Upper lobe of left lung (tissue), 6 donors: ENCODE results near the gene EYS. TPM values are rescaled to one million over a fixed set of nuclear protein-coding genes. Genes with fewer than 3 reads are reported as not detected.

Experiments used
- ATAC-seq, 2 donors: fragments of 200-7000 bp; cut with Tn5 transposase; one replicate each; pipeline ENCODE4 v1.9.1; 2022; ENCODE audit warnings: mild to moderate bottlenecking in 2 of 2, moderate library complexity in 2 of 2; ENCODE audit not compliant: low FRiP score in 2 of 2
- DNase-seq, 2 donors: peaks; one replicate each; pipeline ENCODE4 v3.0.0-alpha.2; 2019 to 2020
- H3K27ac ChIP-seq, 4 donors: fragments of 200-600 bp; sonication (generic); one replicate each; pipeline ENCODE4 v1.5.1; 2016 to 2019
- H3K27me3 ChIP-seq, 4 donors: fragments of 200-600 bp; sonication (generic); one replicate each; pipeline ENCODE4 v1.5.1; 2017 to 2019
- H3K36me3 ChIP-seq, 4 donors: fragments of 200-600 bp; sonication (generic); one replicate each; pipeline ENCODE4 v1.5.1; 2016 to 2019
- H3K4me1 ChIP-seq, 4 donors: fragments of 200-600 bp; sonication (generic); one replicate each; pipeline ENCODE4 v1.5.1; 2018 to 2019
- H3K4me3 ChIP-seq, 4 donors: fragments of 200-600 bp; sonication (generic); one replicate each; pipeline ENCODE4 v1.5.1; 2017 to 2019; ENCODE audit warnings: mild to moderate bottlenecking in 2 of 4, moderate library complexity in 1 of 4
- H3K9me3 ChIP-seq, 4 donors: fragments of 200-600 bp; sonication (generic); one replicate each; pipeline ENCODE4 v1.5.1; 2018 to 2019
- EP300 ChIP-seq, 4 donors: sonication (generic); formaldehyde crosslinking; IDR thresholded peaks; one replicate each; pipeline ENCODE4 v1.5.1; 2017; ENCODE audit warnings: antibody characterized with exemption in 4 of 4, control low read depth in 2 of 4
- POLR2A ChIP-seq, 4 donors: fragments of 450-650 bp; IDR thresholded peaks; one replicate each; pipeline ENCODE4 v1.5.1; 2016 to 2017; ENCODE audit warnings: antibody characterized with exemption in 4 of 4, mild to moderate bottlenecking in 2 of 4
- POLR2AphosphoS5 ChIP-seq, 2 donors: sonication (generic); formaldehyde crosslinking; IDR thresholded peaks; one replicate each; pipeline ENCODE4 v1.5.1; 2017; ENCODE audit warnings: antibody characterized with exemption in 2 of 2
- WGBS, 2 donors: methylation state at CpG; one replicate each; pipeline ENCODE4 v1.1.5; 2017 to 2018; 5-methylcytosine and 5-hydroxymethylcytosine counted together
- total RNA-seq, 6 donors: library from RNA; depleted of rRNA in 4 of 6; stranded (reverse); fragments of >200 nt in 4 of 6; gene quantifications; one replicate each; pipeline versions ENCODE4 v1.1.0 to v1.2.1, GENCODE V29; 2016 to 2021
- TF ChIP-seq, protein P1 (sequence below), 6 experiments: fragments of 450-650 bp in 4 of 6; fragments of 200-600 bp in 2 of 6; sonication (generic) in 2 of 6; IDR thresholded peaks; one replicate each; pipeline ENCODE4 v1.5.1; 2016 to 2019; ENCODE audit warnings: antibody characterized with exemption in 6 of 6
- donor health status: DM: no; HTN: no; CAD: no; lungs with moderate emphysema.
- donor health status: DM: no; HTN: yes; CAD: no; lungs with severe emphysema.

The EYS gene
- total RNA-seq, 6 donors from 2014 or later: under 0.01 to 0.46 (median 0.28) TPM; not detected in 2

DNA sequence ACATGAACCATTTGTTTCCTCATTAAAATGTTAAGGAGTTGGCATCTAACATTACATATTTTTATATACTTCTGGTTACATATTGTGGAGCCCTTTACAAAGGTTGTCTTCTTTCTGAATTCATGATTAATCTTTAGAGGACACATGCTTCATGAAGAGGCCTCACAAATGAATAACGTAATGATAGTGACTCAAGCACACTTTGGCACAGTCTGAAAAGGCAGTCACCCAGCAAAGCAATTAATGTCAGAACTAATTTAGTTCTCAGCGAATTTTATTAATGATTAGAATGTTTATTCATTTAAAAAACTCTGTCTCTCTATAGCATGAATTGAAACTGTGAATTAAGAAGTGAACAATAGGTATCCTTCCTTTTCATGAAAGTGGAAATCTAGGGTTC, 1217.3 kb downstream of the EYS start:
- WGBS, 2 donors: 26 to 31% methylated on average over 2 of the region's 2 CpGs
- Histone ChIP-seq H3K27ac (no peak overlapping the region), H3K36me3 (no peaks in the 10 kb centered on the region), H3K9me3 (no peaks in the 10 kb centered on the region), H3K4me3 (no peak overlapping the region), H3K4me1 (no peaks in the 10 kb centered on the region), H3K27me3 (no peaks in the 10 kb centered on the region)
- no peak for TF ChIP-seq POLR2A (IDR thresholded peaks at IDR 0.05)
- TF ChIP-seq EP300 (IDR thresholded peaks at IDR 0.05): no peak
- no peak for TF ChIP-seq POLR2AphosphoS5 (IDR thresholded peaks at IDR 0.05)
- TF ChIP-seq, protein P1, sequence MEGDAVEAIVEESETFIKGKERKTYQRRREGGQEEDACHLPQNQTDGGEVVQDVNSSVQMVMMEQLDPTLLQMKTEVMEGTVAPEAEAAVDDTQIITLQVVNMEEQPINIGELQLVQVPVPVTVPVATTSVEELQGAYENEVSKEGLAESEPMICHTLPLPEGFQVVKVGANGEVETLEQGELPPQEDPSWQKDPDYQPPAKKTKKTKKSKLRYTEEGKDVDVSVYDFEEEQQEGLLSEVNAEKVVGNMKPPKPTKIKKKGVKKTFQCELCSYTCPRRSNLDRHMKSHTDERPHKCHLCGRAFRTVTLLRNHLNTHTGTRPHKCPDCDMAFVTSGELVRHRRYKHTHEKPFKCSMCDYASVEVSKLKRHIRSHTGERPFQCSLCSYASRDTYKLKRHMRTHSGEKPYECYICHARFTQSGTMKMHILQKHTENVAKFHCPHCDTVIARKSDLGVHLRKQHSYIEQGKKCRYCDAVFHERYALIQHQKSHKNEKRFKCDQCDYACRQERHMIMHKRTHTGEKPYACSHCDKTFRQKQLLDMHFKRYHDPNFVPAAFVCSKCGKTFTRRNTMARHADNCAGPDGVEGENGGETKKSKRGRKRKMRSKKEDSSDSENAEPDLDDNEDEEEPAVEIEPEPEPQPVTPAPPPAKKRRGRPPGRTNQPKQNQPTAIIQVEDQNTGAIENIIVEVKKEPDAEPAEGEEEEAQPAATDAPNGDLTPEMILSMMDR (IDR thresholded peaks at IDR 0.05): no peak
- ATAC-seq: no peak
- DNase-seq: no peak

DNA sequence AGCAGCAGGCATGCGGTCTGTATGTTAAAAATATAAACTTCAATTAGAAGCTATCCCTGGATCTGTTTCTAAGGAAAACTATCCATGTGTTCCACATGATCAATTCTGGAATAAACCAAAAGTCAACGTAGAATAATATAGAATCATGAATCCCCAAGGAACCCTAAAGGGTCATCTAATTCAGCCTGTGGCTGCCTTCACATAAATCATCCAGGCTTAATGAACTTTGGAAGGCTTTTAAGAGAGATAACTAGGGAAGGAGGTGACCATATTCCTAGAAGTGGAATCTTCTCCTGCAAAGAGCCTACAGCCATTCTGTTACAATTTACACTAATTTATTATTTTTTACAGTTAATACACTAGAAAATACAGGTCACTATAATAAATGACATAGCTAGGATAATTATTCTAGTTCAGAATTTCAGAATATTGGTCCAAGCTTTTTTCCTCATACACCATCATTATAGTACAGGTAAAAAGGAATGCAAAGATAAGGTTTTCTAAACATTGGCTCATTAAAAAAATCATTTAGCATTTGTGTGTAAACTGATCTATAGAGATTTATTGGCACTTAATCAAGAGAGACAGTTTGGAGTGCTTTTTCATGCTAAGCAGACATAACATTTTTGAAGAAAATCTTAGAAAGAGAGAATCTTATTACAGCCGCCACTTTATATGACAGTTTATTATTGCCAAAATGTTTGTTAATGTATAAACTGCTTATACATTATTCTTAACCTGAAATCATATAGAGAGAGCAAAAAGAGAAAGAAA, 1220.3 kb downstream of the EYS start:
- H3K4me1 ChIP-seq: no peaks in the 10 kb centered on the region
- no peak overlapping the region for H3K4me3 ChIP-seq
- no peak for TF ChIP-seq POLR2A (IDR thresholded peaks at IDR 0.05)
- no peak for TF ChIP-seq EP300 (IDR thresholded peaks at IDR 0.05)
- TF ChIP-seq POLR2AphosphoS5 (IDR thresholded peaks at IDR 0.05): no peak
- TF ChIP-seq, protein P1 (IDR thresholded peaks at IDR 0.05): no peak
- no peak for DNase-seq
- H3K9me3 ChIP-seq: no peaks in the 10 kb centered on the region
- no peaks in the 10 kb centered on the region for H3K36me3 ChIP-seq
- no peak overlapping the region for H3K27ac ChIP-seq
- WGBS, 2 donors: 79 to 85% methylated on average over 3 of the region's 3 CpGs
- no peaks in the 10 kb centered on the region for H3K27me3 ChIP-seq
- no peak for ATAC-seq

DNA sequence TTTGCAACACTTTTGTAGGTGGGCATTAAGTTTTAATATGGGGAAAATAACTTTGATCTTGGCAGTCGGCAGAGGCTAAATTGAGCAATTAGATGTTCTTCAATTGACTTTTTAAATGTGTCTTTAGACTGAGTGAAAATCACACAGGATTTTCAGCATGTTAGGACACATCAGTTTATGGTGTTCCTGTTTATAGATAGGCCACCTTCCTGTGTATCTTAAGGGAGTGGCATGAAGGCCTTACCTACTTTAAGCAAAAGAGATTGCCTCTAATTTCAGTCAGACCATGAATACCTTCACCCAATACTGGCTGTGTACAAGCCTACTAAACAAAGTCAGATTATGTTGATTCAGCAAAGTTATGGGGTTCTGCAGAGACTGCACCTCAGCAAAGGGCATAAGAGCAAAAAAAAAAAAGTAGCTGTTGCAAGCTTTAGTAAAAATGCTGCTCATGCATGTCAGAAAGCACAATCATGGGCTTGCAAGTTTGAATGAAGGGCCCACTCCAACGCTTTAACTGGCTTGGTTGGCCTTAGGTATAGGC, 1223.0 kb downstream of the EYS start:
- ATAC-seq: no peak
- Histone ChIP-seq H3K9me3 (no peaks in the 10 kb centered on the region), H3K36me3 (no peaks in the 10 kb centered on the region), H3K4me1 (no peaks in the 10 kb centered on the region), H3K4me3 (no peak overlapping the region), H3K27ac (no peak overlapping the region), H3K27me3 (no peaks in the 10 kb centered on the region)
- no peak for TF ChIP-seq POLR2A (IDR thresholded peaks at IDR 0.05)
- TF ChIP-seq POLR2AphosphoS5 (IDR thresholded peaks at IDR 0.05): no peak
- no peak for TF ChIP-seq EP300 (IDR thresholded peaks at IDR 0.05)
- TF ChIP-seq, protein P1 (IDR thresholded peaks at IDR 0.05): no peak
- DNase-seq: no peak
- 79 to 81% methylated on average over 2 of the region's 2 CpGs for WGBS, 2 donors

- no peak for DNase-seq
- Histone ChIP-seq H3K9me3 (no peaks in the 10 kb centered on the region), H3K4me3 (no peak overlapping the region), H3K27me3 (no peaks in the 10 kb centered on the region), H3K27ac (no peak overlapping the region), H3K36me3 (no peaks in the 10 kb centered on the region), H3K4me1 (no peaks in the 10 kb centered on the region)
- ATAC-seq: no peak
- WGBS, 2 donors: 54 to 65% methylated on average over 2 of the region's 2 CpGs
- no peak for TF ChIP-seq POLR2A (IDR thresholded peaks at IDR 0.05)
- TF ChIP-seq, protein P1 (IDR thresholded peaks at IDR 0.05): no peak
- no peak for TF ChIP-seq POLR2AphosphoS5 (IDR thresholded peaks at IDR 0.05)
- TF ChIP-seq EP300 (IDR thresholded peaks at IDR 0.05): no peak
Observed at GRCh38 chr6:64482631-64483030, 1224.4 kb downstream of the EYS start.
